HUES48 (cell line): ENCODE measurements around the gene REEP3.

Experiments
- H3K27ac ChIP-seq: one replicate; pipeline ENCODE4 v1.7.0; 2013; ENCODE audit warnings: low read depth, low read length, inconsistent platforms
- H3K27me3 ChIP-seq: 2 replicates; pipeline ENCODE4 v1.6.1; 2013; ENCODE audit warnings: mild to moderate bottlenecking, low read length; ENCODE audit not compliant: control insufficient read depth, insufficient read depth
- H3K36me3 ChIP-seq: 2 replicates; pipeline ENCODE4 v1.6.1; 2013; ENCODE audit warnings: low read length; ENCODE audit not compliant: control insufficient read depth, insufficient read depth
- H3K4me1 ChIP-seq: 2 replicates; pipeline ENCODE4 v1.6.1; 2013; ENCODE audit warnings: mild to moderate bottlenecking, low read length; ENCODE audit not compliant: control insufficient read depth, insufficient read depth
- H3K4me3 ChIP-seq: 2 replicates; pipeline ENCODE4 v1.5.1; 2013; ENCODE audit warnings: mild to moderate bottlenecking, low read depth, low read length
- H3K9ac ChIP-seq: 2 replicates; pipeline ENCODE4 v1.6.1; 2013; ENCODE audit warnings: mild to moderate bottlenecking, low read depth, low read length, moderate library complexity
- H3K9me3 ChIP-seq: 2 replicates; pipeline ENCODE4 v1.6.1; 2013; ENCODE audit warnings: low read length; ENCODE audit not compliant: control insufficient read depth, insufficient read depth

Gene REEP3

GRCh38 chr10:63608511-63608910, 87.3 kb downstream of the REEP3 start:
- no peaks in the 10 kb centered on the region for H3K27me3 ChIP-seq

GRCh38 chr10:63611078-63611477, 89.9 kb downstream of the REEP3 start:
- Histone ChIP-seq H3K9ac (no peak overlapping the region), H3K36me3 (peaks cover 5% of the 10 kb centered on the region; the same call in 1 of the 2 replicates), H3K27ac (no peak overlapping the region), H3K27me3 (no peaks in the 10 kb centered on the region), H3K9me3 (no peaks in the 10 kb centered on the region), H3K4me1 (no peaks in the 10 kb centered on the region), H3K4me3 (no peak overlapping the region)

More at GRCh38 chr10:63608511-63608910, 87.3 kb downstream of the REEP3 start:
- Histone ChIP-seq H3K36me3 (no peaks in the 10 kb centered on the region), H3K9me3 (no peaks in the 10 kb centered on the region), H3K27ac (no peak overlapping the region), H3K4me1 (peaks cover 8% of the 10 kb centered on the region; the same call in 1 of the 2 replicates), H3K4me3 (no peak overlapping the region), H3K9ac (no peak overlapping the region)

DNA sequence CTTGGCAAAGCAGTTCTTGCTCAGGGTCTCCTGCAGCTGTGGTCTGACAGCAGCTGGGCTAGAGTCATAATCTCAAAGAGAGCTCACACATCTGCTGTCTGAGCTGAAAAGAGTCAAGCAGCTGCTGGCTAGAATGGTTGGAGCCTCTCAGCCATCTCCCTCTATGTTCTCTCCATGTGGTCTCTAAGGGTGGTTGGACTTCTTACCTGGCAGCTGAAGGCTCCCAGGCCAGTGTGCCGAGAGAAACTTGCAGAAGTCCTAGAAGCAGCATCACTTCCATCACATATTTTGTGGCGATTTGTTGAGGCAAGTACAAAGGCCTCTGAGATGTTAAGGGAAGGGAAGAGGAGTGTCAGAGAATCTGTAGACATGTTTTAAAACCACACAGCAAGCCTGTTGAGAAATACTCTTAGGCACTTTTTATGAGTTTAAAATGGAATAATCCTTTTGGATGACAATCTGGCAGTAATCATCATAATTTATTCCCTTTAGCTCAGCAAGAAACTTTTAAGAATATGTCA, 93.2 kb downstream of the REEP3 start:
- Histone ChIP-seq H3K4me3 (no peak overlapping the region), H3K4me1 (0 out of 2 replicates have a peak, but pooled peaks cover 5% of the 10 kb centered on the region), H3K27ac (no peak overlapping the region)

DNA sequence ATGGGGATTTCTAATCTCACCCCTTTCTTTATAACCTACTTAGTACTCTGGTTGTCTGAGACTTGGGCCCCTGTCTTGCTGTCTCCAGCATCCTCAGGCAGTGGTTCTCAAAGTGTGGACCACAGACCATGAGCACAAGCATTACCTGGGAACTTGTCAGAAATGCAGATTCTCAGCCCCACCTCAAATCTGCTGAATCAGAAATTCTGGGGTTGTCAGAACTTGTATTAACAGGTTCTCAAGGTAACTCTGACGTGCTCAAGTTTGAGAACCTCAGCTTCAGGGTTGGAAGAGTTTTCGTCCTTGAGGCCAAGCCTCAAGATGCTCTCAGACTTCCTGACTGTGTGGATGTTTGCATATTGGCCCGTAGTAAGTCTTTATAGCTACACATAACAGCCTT, 97.4 kb downstream of the REEP3 start:
- Histone ChIP-seq H3K4me3 (no peak overlapping the region), H3K27ac (no peak overlapping the region), H3K4me1 (0 out of 2 replicates have a peak, but pooled peaks cover 5% of the 10 kb centered on the region), H3K36me3 (peaks cover 19% of the 10 kb centered on the region), H3K27me3 (no peaks in the 10 kb centered on the region), H3K9ac (no peak overlapping the region), H3K9me3 (no peaks in the 10 kb centered on the region)

More for the DNA sequence above, 93.2 kb downstream of the REEP3 start:
- H3K9ac ChIP-seq = no peak overlapping the region
- H3K9me3 ChIP-seq = no peaks in the 10 kb centered on the region
- peaks cover 7% of the 10 kb centered on the region; the same call in 1 of the 2 replicates for H3K36me3 ChIP-seq
- no peaks in the 10 kb centered on the region for H3K27me3 ChIP-seq

DNA sequence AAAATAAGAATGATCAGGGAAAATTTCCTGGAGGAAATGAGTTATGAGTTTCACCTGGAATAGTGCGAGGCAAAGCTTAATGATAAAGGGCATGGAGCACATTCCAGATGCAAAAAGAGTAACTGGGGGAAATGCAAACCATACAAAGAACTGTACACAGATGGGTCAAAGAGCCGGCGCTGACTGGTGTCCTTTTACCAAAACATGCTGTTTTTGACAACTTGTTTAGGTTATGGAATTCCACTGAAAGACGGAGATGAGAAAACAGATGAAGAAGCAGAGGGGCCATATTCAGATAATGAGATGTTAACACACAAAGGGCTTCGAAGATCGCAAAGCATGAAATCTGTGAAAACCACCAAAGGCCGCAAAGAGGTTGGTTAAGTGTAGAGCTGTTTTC, 98.2 kb downstream of the REEP3 start:
- Histone ChIP-seq H3K9me3 (no peaks in the 10 kb centered on the region), H3K27me3 (no peaks in the 10 kb centered on the region), H3K4me1 (0 out of 2 replicates have a peak, but pooled peaks cover 5% of the 10 kb centered on the region), H3K4me3 (no peak overlapping the region), H3K36me3 (peaks cover 19% of the 10 kb centered on the region), H3K9ac (no peak overlapping the region), H3K27ac (no peak overlapping the region)

DNA sequence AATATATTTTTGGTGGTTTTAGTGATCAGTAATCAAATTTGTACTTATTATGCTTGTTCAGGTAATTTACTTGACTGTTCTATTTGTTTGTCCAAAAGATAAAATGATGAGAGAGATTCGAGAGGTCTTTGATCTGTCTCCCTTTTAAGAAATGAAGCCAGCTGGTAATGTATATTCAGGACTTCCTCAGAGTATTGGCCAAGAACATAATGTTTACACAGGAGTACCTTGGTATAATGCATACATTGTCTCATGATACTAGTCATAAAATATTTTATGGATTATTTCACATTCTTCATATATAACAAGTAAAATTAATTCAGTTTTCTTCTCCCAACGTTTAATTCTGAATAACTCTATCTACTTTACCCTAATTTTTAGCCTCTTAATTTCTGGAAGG, 100.9 kb downstream of the REEP3 start:
- Histone ChIP-seq H3K27me3 (no peaks in the 10 kb centered on the region), H3K4me3 (no peak overlapping the region), H3K4me1 (0 out of 2 replicates have a peak, but pooled peaks cover 5% of the 10 kb centered on the region), H3K36me3 (peaks cover 12% of the 10 kb centered on the region), H3K9ac (no peak overlapping the region), H3K27ac (no peak overlapping the region), H3K9me3 (no peaks in the 10 kb centered on the region)

GRCh38 chr10:63624701-63625100, 103.5 kb downstream of the REEP3 start:
- Histone ChIP-seq H3K4me3 (no peak overlapping the region), H3K9me3 (no peaks in the 10 kb centered on the region), H3K27me3 (no peaks in the 10 kb centered on the region), H3K27ac (no peak overlapping the region), H3K9ac (no peak overlapping the region), H3K4me1 (peaks cover 20% of the 10 kb centered on the region), H3K36me3 (peaks cover 12% of the 10 kb centered on the region)

DNA sequence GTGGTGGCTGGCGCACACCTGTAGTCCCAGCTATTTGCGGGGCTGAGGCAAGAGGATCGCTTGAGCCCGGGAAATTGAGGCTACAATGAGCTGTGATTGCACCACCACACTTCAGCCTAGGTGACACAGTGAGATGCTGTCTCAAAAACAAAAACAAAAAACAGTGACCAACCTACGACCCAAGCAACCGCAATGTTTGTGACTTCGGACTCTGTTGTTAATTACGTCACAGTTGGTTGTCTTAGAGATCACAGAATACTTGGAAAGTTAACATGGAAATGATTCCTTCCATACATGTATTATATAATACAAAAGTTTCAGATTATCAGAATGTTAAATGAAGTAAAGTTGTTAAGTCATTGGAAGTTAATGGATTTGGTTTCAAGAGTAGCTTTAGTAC, 106.2 kb downstream of the REEP3 start:
- H3K9ac ChIP-seq = no peak overlapping the region
- H3K36me3 ChIP-seq = no peaks in the 10 kb centered on the region
- H3K4me1 ChIP-seq = peaks cover 24% of the 10 kb centered on the region
- no peaks in the 10 kb centered on the region for H3K9me3 ChIP-seq
- H3K27ac ChIP-seq = no peak overlapping the region
- no peaks in the 10 kb centered on the region for H3K27me3 ChIP-seq
- no peak overlapping the region for H3K4me3 ChIP-seq

GRCh38 chr10:63627881-63628296, 106.7 kb downstream of the REEP3 start:
- H3K27ac ChIP-seq = no peak overlapping the region

GRCh38 chr10:63628526-63629362, 107.5 kb downstream of the REEP3 start:
- Histone ChIP-seq H3K27ac (peak overlapping the region; percentile 100), H3K4me3 (peak overlapping the region; percentile 80), H3K27me3 (no peaks in the 10 kb centered on the region), H3K9ac (peak overlapping the region; percentile 68), H3K9me3 (no peaks in the 10 kb centered on the region), H3K4me1 (peaks cover 24% of the 10 kb centered on the region), H3K36me3 (no peaks in the 10 kb centered on the region)

More at GRCh38 chr10:63627881-63628296, 106.7 kb downstream of the REEP3 start:
- no peak overlapping the region for H3K9ac ChIP-seq
- no peaks in the 10 kb centered on the region for H3K27me3 ChIP-seq
- H3K4me3 ChIP-seq = no peak overlapping the region
- peaks cover 24% of the 10 kb centered on the region for H3K4me1 ChIP-seq
- H3K9me3 ChIP-seq = no peaks in the 10 kb centered on the region
- H3K36me3 ChIP-seq = no peaks in the 10 kb centered on the region
